ENCODE results near the gene RAB3A. TPM values are rescaled to one million over a fixed set of nuclear protein-coding genes. Genes with fewer than 3 reads are reported as not detected.

Gene RAB3A
- total and polyA plus RNA-seq, 9 of the 15 experiments (the other 6 are each of a cell fraction or from before 2014, with no cell fraction given): 0.17 to 5.1 (median 0.90) TPM; not detected in 1

DNA sequence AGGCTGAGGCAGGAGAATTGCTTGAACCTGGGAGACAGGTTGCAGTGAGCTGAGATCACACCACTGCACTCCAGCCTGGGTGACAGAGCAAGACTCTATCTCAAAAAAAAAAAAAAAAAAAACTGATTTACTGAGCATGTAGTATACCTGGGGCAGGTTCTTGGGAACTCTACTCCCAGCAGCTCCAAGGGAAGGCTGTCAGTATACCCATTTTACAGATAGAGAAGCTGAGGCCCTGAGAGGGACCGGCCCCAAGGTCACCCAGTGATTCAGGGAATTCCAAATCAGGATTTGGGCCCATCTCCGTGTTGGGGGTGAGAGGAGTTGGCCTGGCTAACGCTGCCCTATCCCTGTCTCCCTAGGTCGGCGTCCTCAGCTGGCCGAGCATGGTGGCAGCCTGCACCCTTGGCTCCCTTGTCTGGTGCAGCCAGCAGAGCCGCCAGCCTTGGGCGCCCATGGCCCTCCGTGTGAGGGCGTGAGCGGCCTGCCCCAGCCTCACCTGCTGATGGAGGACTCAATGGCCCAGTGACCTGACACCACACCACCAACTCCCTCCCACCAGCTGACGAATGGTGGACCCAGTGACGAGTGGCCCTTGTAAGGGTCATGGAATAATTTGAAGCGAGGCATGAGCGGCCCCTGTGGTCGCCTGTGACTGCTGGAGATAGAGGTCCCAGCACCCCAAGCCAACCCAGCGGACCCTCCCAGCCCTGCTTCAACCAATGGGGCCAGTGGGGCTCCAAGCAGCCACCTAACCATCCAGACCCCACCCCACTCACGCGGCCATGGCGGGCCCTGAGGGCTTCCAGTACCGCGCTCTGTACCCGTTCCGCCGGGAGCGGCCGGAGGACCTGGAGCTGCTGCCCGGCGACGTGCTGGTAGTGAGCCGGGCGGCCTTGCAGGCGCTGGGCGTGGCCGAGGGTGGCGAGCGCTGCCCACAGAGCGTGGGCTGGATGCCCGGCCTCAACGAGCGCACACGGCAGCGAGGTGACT lies 48.5 kb downstream of the RAB3A start:
- no peak for DNase-seq (ENCODE audit: extremely low read depth in 1 of 4, low spot score in 3 of 4)
- Histone ChIP-seq H3K36me3 (ENCODE audit: control insufficient read depth, insufficient read depth, low read length) (peaks cover 39% of the 10 kb centered on the region; the same call in 2 of the 3 replicates), H3K4me3 (no peak overlapping the region), H3K9ac (ENCODE audit: insufficient read depth in 1 of 2, low read depth in 2 of 2, low read length in 2 of 2) (peak overlapping the region in 1 of 2 experiments; percentile 87; a peak in 2 of 4 replicates), H3K27me3 (ENCODE audit: control insufficient read depth in 2 of 2, insufficient read depth in 2 of 2, low read length in 2 of 2) (no peaks in the 10 kb centered on the region), H3K9me1 (ENCODE audit: control insufficient read depth, insufficient read depth, low read length) (no peaks in the 10 kb centered on the region), H2AFZ (ENCODE audit: low read depth, low read length) (no peak overlapping the region), H3K4me2 (ENCODE audit: insufficient read depth, low read length) (no peak overlapping the region), H3K79me2 (ENCODE audit: control insufficient read depth, insufficient read depth, low read length) (peaks cover 51% of the 10 kb centered on the region), H3K27ac (ENCODE audit: extremely low read depth, low read depth, low read length) (peak overlapping the region; percentile 53; the same call in 1 of the 3 replicates), H4K20me1 (replicated peaks; ENCODE audit: control insufficient read depth, insufficient read depth, low read length) (peaks cover 19% of the 10 kb centered on the region), H3K9me3 (replicated peaks; ENCODE audit: control insufficient read depth, insufficient read depth, low read depth, low read length) (no peaks in the 10 kb centered on the region), H3K4me1 (replicated peaks in 1 of 2; ENCODE audit: control insufficient read depth in 2 of 2, insufficient read depth in 2 of 2, low read length in 2 of 2) (peaks cover 37 to 71% of the 10 kb centered on the region in 2 experiments)
- CTCF ChIA-PET (ENCODE audit: low intra/inter-chr PET ratio): no interaction called here
- POLR2A ChIA-PET: interaction anchor here (0.8 to 1.3 kb wide), 3 partner anchors 13 to 16 kb away, joined by 3 to 5 read pairs (median 4); no protein-coding TSS in a partner anchor
- BruUV-seq (replicated peaks): no TSS peak
- no peak for ATAC-seq
- intact Hi-C loops (cut with micrococcal nuclease): loop anchor here (10.0 kb wide), 2 partner anchors 91 to 211 kb away; no protein-coding TSS in a partner anchor
- FAIRE-seq: no peak
- in situ Hi-C loops (cut with MboI): no loop called here
- 90% methylated on average over 25 of the region's 43 CpGs for WGBS (ENCODE audit: insufficient coverage, low coverage, missing lambda C conversion rate)
- TF ChIP-seq CEBPB (tag; IDR thresholded peaks at IDR 0.05) (no peak), SMARCA5 (IDR thresholded peaks at IDR 0.05) (peak; percentile 63; the same call in 1 of the 2 replicates), HDAC2 (IDR thresholded peaks at IDR 0.05) (0 out of 2 replicates have a peak, but pooled peaks have one; percentile 26), HMG20A (CRISPR knock-in tag; conservative IDR thresholded peaks at IDR 0.05) (no peak), RBM25 (IDR thresholded peaks at IDR 0.05; ENCODE audit: low read depth, low read length, severe bottlenecking) (peak; percentile 89), YBX1 (IDR thresholded peaks at IDR 0.05) (no peak), KDM1A (IDR thresholded peaks at IDR 0.05) (peak in 1 of 2 experiments; percentile 50; a peak in 3 of 4 replicates), ZNF561 (CRISPR knock-in tag; conservative IDR thresholded peaks at IDR 0.05) (no peak), BHLHE40 (IDR thresholded peaks at IDR 0.05; ENCODE audit: low read length) (no peak), RBFOX2 (IDR thresholded peaks at IDR 0.05; ENCODE audit: low read depth, low read length) (peak; percentile 34), POLR2G (IDR thresholded peaks at IDR 0.05; ENCODE audit: low read depth, low read length) (peak; percentile 58), RFX5 (IDR thresholded peaks at IDR 0.05; ENCODE audit: low read depth, low read length) (no peak), ESRRA (IDR thresholded peaks at IDR 0.05; ENCODE audit: borderline replicate concordance, low read depth) (peak; percentile 84), PTBP1 (IDR thresholded peaks at IDR 0.05; ENCODE audit: low read depth, low read length) (peak; percentile 76; the same call in 1 of the 2 replicates), HNRNPL (IDR thresholded peaks at IDR 0.05; ENCODE audit: low read depth, low read length) (peak; percentile 73; the same call in 1 of the 2 replicates), RCOR1 (IDR thresholded peaks at IDR 0.05; ENCODE audit: borderline replicate concordance in 1 of 2, low read depth in 2 of 2, low read length in 2 of 2) (peak in 1 of 2 experiments; percentile 67; a peak in 1 of 4 replicates)
- TF ChIP-seq, protein P1, sequence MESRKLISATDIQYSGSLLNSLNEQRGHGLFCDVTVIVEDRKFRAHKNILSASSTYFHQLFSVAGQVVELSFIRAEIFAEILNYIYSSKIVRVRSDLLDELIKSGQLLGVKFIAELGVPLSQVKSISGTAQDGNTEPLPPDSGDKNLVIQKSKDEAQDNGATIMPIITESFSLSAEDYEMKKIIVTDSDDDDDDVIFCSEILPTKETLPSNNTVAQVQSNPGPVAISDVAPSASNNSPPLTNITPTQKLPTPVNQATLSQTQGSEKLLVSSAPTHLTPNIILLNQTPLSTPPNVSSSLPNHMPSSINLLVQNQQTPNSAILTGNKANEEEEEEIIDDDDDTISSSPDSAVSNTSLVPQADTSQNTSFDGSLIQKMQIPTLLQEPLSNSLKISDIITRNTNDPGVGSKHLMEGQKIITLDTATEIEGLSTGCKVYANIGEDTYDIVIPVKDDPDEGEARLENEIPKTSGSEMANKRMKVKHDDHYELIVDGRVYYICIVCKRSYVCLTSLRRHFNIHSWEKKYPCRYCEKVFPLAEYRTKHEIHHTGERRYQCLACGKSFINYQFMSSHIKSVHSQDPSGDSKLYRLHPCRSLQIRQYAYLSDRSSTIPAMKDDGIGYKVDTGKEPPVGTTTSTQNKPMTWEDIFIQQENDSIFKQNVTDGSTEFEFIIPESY (CRISPR knock-in tag; IDR thresholded peaks at IDR 0.05): peak; percentile 68; the same call in 1 of the 2 replicates
- TF ChIP-seq, protein P2, sequence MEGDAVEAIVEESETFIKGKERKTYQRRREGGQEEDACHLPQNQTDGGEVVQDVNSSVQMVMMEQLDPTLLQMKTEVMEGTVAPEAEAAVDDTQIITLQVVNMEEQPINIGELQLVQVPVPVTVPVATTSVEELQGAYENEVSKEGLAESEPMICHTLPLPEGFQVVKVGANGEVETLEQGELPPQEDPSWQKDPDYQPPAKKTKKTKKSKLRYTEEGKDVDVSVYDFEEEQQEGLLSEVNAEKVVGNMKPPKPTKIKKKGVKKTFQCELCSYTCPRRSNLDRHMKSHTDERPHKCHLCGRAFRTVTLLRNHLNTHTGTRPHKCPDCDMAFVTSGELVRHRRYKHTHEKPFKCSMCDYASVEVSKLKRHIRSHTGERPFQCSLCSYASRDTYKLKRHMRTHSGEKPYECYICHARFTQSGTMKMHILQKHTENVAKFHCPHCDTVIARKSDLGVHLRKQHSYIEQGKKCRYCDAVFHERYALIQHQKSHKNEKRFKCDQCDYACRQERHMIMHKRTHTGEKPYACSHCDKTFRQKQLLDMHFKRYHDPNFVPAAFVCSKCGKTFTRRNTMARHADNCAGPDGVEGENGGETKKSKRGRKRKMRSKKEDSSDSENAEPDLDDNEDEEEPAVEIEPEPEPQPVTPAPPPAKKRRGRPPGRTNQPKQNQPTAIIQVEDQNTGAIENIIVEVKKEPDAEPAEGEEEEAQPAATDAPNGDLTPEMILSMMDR (IDR thresholded peaks at IDR 0.05 in 2 of 3, conservative IDR thresholded peaks at IDR 0.05 in 1 of 3; ENCODE audit: insufficient read depth in 2 of 3, low read depth in 1 of 3, low read length in 3 of 3): no peak
